Heart left ventricle (tissue), 13 donors: ENCODE measurements around the gene SRPK1.

Source experiments
- CTCF ChIP-seq, 12 donors: fragments of 200-600 bp; sonication (generic) in 4 of 12; IDR thresholded peaks; one replicate each; pipeline versions ENCODE4 v1.5.0 to v1.8.0; 2018 to 2022; ENCODE audit warnings: antibody characterized with exemption in 12 of 12, mild to moderate bottlenecking in 5 of 12
- POLR2A ChIP-seq, 2 donors: fragments of 450-650 bp; IDR thresholded peaks; one replicate each; pipeline ENCODE4 v1.6.1; 2017; ENCODE audit warnings: antibody characterized with exemption in 2 of 2, mild to moderate bottlenecking in 2 of 2, moderate library complexity in 2 of 2
- donor health status: ischemic (EF 13 %, LVEDD 7.1; RV severe dilation, severe dysfunction).
- donor health status: DM: no; HTN: yes; CAD: no.
- donor health status: DM: no; HTN: no; CAD: no.
- donor health status: ischemic (EF 25% LVEDD 6.9; RV normal size, moderate dysfunction).
- donor health status: ischemic (EF 25% LVEDD 5.7; RV mildly dilated, moderate dysfunction).
- donor health status: ischemic (EF 35%, LVEDD 5.7; RV mildly dilated, moderate dysfunction).
- donor health status: nonischemic (EF 11% LVEDD 7.7; RV severe dilation, severe dysfunction).
- donor health status: DM: yes; HTN: yes; CAD: no.
- donor health status: PGD.
- donor health status: ischemic (EF 29% LVEDD 5.4; RV normal size, mild dysfunction).
- donor health status: nonischemic (EF 23%, LVEDD 6.1; RV moderate dilation, normal function).

- TF ChIP-seq CTCF (IDR thresholded peaks at IDR 0.05) (no peak), POLR2A (IDR thresholded peaks at IDR 0.05) (no peak)
Measured at GRCh38 chr6:35811699-35811995, 109.3 kb downstream of the SRPK1 start.
